Endothelial cell of umbilical vein (primary cell): ENCODE data around the gene LUC7L.

ENCODE experiments used
- CTCF ChIP-seq, 2 donors: IDR thresholded peaks; 1 replicate in 1 of 2; 2 replicates in 1 of 2; pipeline ENCODE4 v1.5.1; 2011; ENCODE audit warnings: low read length in 2 of 2, mild to moderate bottlenecking in 2 of 2, moderate library complexity in 2 of 2, control low read depth in 1 of 2, inconsistent platforms in 1 of 2, low read depth in 1 of 2; ENCODE audit not compliant: insufficient read depth in 1 of 2; ENCODE audit errors: extremely low read depth in 1 of 2
- EZH2 ChIP-seq: IDR thresholded peaks from 2 replicates; pipeline ENCODE4 v1.6.1; 2012; ENCODE audit warnings: borderline replicate concordance, low read depth, mild to moderate bottlenecking, moderate library complexity, low read length, inconsistent platforms; ENCODE audit not compliant: severe bottlenecking
- FOS ChIP-seq: IDR thresholded peaks from 2 replicates; pipeline ENCODE4 v1.6.1; 2011; ENCODE audit warnings: mild to moderate bottlenecking, low read length, moderate library complexity, borderline replicate concordance; ENCODE audit not compliant: insufficient read depth
- GATA2 ChIP-seq: IDR thresholded peaks from 2 replicates; pipeline ENCODE4 v1.7.0; 2011; ENCODE audit warnings: low read depth, mild to moderate bottlenecking, moderate library complexity, mixed read lengths, low read length; ENCODE audit not compliant: insufficient read length, insufficient read depth
- POLR2A ChIP-seq: IDR thresholded peaks from 2 replicates; pipeline ENCODE4 v1.6.1; 2012; ENCODE audit warnings: low read depth, mild to moderate bottlenecking, control low read depth, low read length
- POLR2AphosphoS5 ChIP-seq: IDR thresholded peaks from 2 replicates; pipeline ENCODE4 v1.6.1; 2012; ENCODE audit warnings: low read depth, mild to moderate bottlenecking, control low read depth, low read length, moderate library complexity; ENCODE audit not compliant: insufficient read depth
- TF ChIP-seq, protein P1 (sequence below): IDR thresholded peaks from 2 replicates; pipeline ENCODE4 v1.6.1; 2011; ENCODE audit not compliant: insufficient read depth, insufficient read length

DNA sequence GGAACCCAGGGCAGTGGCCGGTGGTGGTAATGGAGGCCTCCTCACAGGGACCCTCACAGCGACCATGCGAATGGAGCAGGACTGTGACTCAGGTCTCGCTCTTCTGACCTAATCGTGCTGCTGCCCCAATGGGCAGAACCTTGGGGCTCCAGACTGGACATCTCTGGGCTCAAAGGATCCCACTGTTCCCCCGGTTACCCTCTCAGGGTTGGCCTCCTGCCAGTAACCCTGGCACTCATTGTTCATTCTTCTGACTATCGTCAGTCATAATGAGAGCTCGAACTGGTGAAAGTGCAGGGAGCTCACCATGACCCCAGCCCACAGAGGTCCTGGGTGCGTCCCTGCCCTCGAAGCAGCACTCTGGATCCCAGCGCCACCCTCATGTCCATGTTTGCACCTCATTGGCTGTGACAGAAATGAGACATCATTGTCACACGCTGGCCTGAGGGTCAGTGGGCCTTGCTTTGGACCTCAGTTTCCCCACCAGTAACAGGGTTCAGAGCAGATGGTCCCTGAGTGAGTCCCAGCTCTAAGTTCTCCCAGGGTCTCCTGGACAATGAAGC is 86.8 kb downstream of the LUC7L start:
- TF ChIP-seq CTCF (IDR thresholded peaks at IDR 0.05; ENCODE audit: extremely low read depth in 1 of 2, insufficient read depth in 1 of 2, low read depth in 1 of 2, low read length in 2 of 2) (no peak), EZH2 (no peak), POLR2A (no peak), POLR2AphosphoS5 (no peak), FOS (no peak), GATA2 (no peak)
- TF ChIP-seq, protein P1, sequence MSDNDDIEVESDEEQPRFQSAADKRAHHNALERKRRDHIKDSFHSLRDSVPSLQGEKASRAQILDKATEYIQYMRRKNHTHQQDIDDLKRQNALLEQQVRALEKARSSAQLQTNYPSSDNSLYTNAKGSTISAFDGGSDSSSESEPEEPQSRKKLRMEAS: no peak
